ENCODE results near the gene SLC6A6.

DNA sequence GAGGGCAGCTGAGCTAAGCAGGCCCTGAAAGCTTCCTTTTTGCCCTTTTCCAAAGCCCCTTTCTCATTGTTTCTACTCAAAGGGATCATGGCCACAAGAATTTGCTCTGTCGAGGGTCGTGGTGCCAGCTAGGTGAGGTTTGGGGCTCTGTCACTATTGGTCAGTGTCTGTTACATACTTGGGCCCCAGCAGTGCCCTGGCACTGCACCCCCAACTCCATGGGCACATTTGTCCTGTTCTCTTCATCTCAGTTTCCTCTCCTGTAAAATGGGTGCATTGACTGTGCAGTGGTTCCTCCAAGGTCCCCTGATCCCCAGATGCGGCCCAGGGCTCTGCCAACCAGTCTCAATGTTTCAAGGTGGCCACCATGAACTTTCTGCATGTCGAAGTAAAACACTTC, 62.1 kb downstream of the SLC6A6 start:
- TF ChIP-seq CTCF (optimal IDR thresholded peaks at IDR 0.05 in 1 of 3, IDR thresholded peaks at IDR 0.05 in 1 of 3, conservative IDR thresholded peaks at IDR 0.05 in 1 of 3; ENCODE audit: extremely low read depth in 1 of 3, insufficient read depth in 2 of 3, low read length in 3 of 3) (no peak), EZH2 (IDR thresholded peaks at IDR 0.05; ENCODE audit: low read length) (no peak)
